Mammary epithelial cell (primary cell): ENCODE data around the gene LEMD1.

Experiments used
- EZH2 ChIP-seq: IDR thresholded peaks from 2 replicates; pipeline ENCODE4 v1.6.1; 2012; ENCODE audit warnings: low read length, inconsistent platforms, borderline replicate concordance
- TF ChIP-seq, protein P1 (sequence below), 2 donors: IDR thresholded peaks in 1 of 2; conservative IDR thresholded peaks in 1 of 2; 2 replicates each; pipeline ENCODE4 v1.5.1; 2011 to 2012; ENCODE audit warnings: inconsistent platforms in 2 of 2, low read length in 2 of 2, mild to moderate bottlenecking in 2 of 2, control low read depth in 1 of 2, low read depth in 1 of 2; ENCODE audit not compliant: insufficient read depth in 1 of 2; ENCODE audit errors: extremely low read depth in 1 of 2

DNA sequence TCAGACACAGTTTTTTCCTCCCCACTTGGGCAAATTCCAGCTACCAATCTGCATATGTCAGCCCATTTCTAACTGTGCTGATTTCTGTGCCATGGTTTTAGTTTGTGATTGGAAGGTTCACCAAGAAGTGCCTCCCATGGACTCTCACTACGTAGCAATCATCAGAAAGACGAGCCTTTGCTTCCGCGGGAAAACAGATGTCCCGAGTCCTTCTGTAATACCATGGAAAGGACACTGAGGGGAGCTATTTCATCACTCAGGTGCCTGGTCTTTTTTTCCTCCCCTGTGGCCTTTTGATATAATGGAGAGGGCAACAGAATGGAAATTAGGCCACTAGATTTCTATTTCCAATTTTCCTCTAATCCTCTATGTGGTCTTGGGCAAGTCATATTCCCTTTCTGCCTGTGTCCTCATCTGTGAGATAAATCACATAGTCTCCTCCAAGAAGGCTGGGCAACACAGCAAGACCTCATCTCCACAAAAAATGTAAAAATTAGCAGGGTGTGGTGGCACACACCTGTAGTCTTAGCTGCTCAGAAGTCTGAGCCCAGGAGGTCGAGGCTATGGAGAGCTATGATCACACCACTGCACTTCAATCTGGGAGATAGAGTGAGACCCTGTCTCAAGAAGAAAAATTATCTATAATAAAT, 24.8 kb downstream of the LEMD1 start:
- no peak for TF ChIP-seq EZH2
- TF ChIP-seq, protein P1, sequence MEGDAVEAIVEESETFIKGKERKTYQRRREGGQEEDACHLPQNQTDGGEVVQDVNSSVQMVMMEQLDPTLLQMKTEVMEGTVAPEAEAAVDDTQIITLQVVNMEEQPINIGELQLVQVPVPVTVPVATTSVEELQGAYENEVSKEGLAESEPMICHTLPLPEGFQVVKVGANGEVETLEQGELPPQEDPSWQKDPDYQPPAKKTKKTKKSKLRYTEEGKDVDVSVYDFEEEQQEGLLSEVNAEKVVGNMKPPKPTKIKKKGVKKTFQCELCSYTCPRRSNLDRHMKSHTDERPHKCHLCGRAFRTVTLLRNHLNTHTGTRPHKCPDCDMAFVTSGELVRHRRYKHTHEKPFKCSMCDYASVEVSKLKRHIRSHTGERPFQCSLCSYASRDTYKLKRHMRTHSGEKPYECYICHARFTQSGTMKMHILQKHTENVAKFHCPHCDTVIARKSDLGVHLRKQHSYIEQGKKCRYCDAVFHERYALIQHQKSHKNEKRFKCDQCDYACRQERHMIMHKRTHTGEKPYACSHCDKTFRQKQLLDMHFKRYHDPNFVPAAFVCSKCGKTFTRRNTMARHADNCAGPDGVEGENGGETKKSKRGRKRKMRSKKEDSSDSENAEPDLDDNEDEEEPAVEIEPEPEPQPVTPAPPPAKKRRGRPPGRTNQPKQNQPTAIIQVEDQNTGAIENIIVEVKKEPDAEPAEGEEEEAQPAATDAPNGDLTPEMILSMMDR (conservative IDR thresholded peaks at IDR 0.05 in 1 of 2, IDR thresholded peaks at IDR 0.05 in 1 of 2; ENCODE audit: extremely low read depth in 1 of 2, insufficient read depth in 1 of 2, low read depth in 1 of 2, low read length in 2 of 2), result peak; percentile 77 to 86
